ENCODE measurements around the gene TCF7L2. TPM values are rescaled to one million over a fixed set of nuclear protein-coding genes. Genes with fewer than 3 reads are reported as not detected.

Gene TCF7L2
- total RNA-seq, 1 donor from 2014 or later, result 60.1 TPM

DNA sequence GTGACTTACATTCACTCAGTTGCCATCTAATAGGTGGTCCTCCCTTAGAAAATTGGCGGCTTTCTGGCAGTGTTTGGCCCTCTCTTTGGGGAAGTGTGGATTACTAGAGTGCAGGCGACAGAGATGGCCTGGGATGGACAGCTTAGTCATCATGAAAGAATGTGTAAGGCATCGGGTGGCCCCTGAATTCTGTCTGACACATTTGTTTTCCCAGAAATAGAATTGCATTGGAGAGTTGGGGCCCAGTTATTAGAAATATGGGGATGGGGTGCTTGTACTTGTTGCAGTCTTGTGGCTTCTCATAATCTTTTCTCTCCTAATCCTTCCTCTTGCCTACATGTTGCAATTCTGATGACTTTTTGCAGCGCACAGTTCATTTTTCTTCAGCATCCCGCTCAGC is 13.8 kb downstream of the TCF7L2 start:
- no peak for DNase-seq (ENCODE audit: low spot score)

DNA sequence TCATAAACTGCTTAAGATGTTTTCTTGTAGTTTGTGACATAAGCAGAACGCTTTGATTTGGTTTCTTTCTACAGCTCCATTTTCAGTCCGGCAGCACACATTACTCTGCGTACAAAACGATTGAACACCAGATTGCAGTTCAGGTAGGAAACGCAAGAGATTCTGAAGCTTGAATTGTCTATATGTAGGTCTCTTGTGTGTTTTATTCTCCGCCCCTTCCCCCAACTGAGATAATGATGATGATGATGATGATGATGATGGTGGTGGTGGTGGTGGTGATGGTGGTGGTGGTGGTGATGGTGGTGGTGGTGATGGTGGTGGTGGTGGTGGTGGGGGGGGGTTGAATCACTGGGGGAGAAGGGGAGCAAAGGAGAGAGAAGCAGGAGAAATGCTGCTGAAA is 14.4 kb downstream of the TCF7L2 start:
- DNase-seq (ENCODE audit: low spot score), result no peak

DNA sequence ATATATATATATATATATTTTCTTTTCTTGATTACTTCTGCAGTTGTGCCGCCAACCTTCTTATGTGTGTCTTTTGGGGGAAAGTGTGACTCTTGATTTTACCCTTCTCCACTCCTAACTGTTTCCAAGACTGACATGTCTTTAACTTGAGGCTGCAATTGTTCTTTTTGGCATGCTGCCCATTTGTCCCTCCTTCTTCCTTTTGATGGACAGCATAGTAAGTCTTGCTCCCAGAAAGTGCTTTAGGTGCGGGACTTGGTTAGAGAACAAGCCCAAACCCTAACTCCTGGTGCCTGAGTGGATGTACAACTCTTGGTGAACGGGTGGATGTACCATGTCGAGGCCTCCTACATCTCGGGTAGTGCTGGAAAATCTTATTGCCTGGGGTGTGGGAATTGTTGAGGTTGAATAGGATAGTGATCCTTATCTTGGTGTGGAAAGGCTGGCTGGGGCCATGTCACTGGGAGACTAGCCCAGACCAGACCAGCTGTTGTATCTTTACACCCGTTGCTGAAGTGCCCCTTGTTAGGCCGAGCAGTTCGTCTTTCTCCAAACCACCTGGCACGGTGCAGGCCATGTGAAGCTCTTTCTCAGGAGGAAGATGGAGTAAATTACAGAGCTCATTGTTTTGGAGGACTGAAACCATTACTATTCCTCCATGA is 16.3 kb downstream of the TCF7L2 start:
- no peak for DNase-seq (ENCODE audit: low spot score)

DNA sequence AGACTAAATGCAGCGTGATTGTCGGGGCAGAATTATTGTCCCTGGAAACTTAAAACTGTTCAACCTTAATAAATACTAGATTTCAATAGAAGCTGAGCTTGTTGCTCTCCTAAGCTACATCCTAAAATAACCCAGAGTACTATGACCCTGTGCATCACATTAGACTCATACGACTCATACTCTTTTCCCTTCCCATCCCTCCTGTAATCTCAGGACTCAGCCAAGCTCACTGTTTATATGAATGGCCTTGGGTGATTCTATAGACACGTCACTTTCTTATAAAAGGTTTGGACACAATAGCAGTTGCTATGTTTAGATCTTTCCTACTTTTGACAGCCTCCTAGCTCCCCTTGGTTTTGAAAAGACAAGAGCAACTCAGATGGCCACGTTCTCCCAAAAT is 17.2 kb downstream of the TCF7L2 start:
- DNase-seq (ENCODE audit: low spot score), result no peak

DNA sequence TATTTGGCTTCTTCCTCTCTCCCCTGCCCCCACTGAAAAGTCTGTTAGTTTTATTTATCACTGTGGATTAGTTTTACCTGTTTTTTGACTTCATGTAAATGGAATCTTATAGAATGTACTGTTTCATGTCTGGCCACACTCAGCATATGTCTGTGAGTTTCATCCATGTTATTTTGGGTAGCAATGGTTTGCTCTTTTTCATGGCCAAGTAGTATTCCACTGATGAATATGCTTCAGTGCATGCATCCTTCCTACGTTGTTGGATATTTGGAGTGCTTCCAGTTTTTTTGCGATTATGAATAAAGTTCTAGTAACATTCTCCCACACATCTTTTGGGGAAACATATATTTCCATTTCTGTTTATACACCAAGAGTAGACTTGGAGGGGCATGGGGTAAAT is 19.1 kb downstream of the TCF7L2 start:
- no peak for DNase-seq (ENCODE audit: low spot score)

DNA sequence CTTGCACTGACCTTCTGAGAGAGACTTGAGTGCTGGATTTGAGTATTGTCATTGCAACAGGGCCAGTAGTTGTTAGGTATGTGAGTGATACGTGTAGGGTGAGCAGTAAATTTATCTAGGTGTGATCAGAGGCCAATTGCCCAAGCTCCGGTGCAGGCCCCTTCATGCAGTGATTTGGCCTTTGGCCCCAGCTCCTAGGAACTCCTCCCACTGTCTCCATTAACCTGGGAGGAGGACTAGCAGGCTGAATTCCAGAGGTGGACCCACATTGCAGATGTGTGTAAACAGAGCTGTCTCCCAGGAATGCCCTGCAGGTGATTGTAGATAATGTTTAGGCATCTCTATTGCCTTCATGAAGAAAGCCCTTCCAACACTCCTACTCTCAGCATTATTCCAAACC is 19.5 kb downstream of the TCF7L2 start:
- DNase-seq (ENCODE audit: low spot score), result no peak

DNA sequence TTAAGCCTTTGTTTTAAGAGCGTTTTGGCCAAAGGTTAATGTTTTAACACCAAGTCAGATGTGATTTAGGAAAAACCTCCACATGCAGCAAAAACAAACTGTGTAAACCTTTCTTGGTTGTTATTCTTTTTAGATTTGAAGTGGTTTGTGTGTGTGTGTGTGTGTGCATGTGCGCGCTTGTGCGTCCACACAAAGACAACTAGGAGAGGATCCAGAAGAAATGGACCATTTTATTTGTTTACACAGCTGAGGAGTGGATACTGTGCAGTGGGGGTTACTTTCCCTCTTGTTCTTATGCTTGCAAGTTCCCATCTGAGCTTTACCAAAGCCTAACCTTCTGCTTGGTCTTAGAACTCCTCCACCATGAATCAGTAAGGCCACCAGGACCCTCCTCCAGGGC is 20.0 kb downstream of the TCF7L2 start:
- DNase-seq (ENCODE audit: low spot score), result no peak

DNA sequence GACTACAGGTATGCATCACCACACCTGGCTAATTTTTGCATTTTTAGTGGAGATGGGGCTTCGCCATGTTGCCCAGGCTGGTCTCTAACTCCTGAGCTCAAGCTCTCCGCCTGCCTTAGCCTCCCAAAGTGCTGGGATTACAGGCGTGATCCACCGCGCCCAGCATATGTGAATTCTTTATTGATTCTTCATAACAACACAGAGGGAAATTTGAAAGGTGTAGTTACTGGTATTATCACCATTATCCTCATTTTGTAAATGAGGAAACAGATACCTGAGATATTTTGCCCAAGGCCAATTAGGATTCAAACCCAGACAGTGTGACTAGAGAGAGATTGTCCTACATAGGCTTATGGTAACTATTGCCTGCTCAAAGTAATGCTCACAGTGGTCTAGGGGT is 22.6 kb downstream of the TCF7L2 start:
- DNase-seq (ENCODE audit: low spot score), result no peak

DNA sequence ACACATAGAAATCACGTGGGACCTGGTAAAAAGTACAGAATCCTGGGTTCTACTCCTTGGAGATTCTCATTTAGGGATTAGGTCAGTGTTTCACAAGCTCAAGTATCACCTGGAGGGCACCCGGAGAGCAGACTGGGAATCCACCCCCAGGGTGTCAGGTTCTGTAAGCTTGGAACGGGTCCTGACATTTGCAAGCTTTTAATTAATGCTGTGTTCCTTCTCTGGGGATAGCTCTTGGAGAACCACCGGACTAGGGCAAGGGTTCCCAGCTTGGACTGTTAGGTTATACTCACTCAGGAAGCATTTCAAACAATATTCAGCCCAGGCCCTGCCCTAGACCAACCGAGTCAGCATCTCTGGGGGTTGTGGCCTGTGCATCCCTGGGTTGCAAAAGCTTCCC is 23.0 kb downstream of the TCF7L2 start:
- DNase-seq (ENCODE audit: low spot score), result no peak

DNA sequence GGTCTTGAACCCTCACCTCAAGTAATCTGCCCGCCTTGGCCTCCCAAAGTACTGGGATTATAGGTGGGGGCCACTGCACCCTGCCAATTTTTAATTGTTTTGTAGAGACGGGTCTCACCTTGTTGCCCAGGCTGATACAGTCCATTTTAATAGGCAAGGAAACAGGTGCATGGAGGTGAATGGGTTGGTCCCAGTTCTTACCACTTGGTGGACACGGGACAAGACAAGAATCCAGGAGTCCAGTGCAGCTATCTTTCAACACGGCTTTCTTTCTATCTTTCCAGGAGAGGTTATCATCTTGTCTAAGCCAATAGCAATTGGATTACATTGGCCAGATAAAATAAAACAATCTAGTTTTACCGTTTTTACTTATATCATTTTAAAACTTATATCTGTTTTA is 23.8 kb downstream of the TCF7L2 start:
- no peak for DNase-seq (ENCODE audit: low spot score)

DNA sequence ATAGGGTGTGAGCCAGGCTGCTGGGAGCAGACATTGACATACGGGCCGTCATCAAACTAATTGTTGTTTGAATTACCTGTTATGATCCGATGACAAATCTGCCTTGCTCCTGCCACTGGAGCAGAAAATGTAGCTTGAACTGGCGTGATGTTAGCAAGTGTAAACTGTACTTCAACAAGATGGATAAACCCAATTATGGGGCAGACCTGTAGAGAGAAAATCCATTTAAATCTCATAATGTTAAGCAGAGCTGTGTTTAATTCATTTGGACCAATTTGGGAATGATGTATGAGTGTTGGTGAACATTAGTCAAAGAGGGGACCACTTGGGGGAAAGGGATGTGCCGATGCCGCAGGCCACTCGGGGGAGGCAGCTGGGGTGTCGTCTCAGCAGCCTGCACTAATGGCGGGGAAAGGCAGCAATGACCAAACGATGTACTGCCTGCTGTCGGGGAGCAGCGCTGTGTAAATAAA is 27.4 kb downstream of the TCF7L2 start:
- no peak for DNase-seq (ENCODE audit: low spot score)

DNA sequence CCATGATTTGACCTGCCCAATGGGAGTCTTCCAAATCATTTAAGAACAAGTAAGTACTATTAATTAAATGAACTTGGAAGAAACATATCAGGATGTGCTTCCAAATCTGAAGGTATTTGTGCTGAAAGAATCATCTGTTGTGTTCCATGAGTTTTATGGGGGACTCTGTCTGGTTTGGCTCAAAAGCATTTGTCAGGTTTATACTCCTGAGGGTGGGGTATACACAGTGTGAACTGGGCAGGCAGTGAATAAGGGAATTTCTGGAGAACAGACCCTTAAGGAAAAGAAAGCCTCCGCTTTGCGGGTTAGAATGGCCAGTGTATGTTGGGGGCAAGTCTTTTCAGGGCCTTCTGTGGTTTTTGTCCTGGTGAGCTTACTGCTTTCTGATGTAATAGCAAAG is 29.9 kb downstream of the TCF7L2 start:
- DNase-seq (ENCODE audit: low spot score), result no peak

DNA sequence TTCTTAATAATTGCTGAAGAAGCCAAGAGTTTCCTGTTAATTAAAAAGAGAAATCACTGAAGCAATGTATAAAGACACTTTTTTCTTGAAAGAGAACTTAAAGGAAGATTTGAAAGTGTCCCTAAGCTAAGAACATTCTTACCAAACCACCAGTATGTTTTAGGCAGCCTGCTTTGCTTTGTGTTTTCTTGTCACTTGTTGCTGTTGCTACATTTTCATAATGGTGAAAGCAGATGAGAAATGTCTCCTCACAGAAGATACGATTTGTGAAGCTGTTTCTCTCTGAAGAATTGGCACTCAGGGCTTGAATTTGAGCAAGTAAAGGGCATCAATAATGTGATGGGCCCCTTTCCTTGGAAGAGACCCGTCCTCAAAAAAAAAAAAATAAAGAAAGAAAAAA is 30.9 kb downstream of the TCF7L2 start:
- DNase-seq (ENCODE audit: low spot score), result no peak

DNA sequence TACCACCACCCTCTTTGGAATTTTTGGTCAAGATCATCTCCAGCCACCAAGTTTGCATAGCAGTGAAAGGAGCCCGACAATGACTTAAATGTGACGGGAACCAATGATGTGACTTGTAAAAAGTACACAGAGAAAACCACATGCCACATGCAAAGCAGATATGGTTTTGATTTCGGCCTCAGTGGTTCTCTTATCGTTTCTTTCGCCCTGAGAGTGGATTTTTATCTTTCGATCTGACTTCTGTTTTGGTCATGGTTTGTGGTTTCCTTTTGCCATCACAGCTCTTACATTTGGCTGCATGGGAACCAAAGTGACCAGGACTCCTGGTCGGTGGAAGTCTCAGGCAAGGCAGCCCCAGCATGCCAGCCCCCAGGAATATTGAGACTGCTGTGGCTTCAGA is 31.5 kb downstream of the TCF7L2 start:
- DNase-seq (ENCODE audit: low spot score), result no peak

DNA sequence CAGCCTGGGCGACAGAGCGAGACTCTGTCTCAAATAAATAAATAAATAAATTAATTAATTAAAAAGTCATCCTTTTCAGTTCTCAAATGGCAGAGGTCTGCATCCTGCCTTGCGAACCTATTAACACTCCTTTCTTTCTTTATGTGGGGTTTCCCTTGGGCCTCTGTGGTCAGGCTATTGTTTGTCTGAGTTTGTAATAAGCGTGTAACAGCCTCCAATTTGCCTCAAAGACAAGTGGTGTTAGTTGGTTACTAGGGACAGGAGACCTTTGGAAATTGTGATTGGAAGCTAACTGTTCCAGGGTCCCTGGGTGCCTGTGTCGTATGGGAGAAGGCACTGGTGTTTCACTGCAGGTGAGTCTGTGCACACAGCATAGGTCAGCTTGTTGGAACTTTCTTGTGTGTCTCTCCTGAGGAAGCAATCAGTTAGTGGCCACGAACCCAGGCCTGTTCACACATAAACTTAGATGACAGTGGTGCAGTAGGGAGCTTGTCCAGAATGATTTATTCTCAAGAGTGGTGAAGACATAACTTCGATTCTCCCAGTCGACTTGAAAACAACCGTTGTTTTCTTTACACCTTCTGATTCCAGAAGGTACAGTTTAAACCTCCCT is 33.5 kb downstream of the TCF7L2 start:
- DNase-seq (ENCODE audit: low spot score), result no peak

DNA sequence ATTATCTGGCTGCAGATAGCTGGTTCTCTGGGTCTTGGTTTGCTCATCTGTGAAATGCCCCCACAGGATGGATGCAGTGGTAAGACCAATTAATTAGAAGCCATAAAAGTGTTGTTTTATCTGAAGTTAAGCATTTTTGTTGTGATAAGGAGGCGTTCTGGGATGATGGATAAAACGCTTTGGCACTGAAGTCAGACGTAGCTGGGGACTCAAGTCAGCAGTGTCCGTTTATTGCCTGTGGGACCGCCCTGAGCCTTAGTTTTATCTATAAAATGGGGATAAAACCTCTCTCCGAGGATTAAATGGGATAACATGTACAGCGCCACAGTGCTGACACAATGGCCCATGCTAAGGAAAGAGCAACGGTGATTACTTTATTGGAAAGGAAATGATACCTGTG is 34.7 kb downstream of the TCF7L2 start:
- no peak for DNase-seq (ENCODE audit: low spot score)

DNA sequence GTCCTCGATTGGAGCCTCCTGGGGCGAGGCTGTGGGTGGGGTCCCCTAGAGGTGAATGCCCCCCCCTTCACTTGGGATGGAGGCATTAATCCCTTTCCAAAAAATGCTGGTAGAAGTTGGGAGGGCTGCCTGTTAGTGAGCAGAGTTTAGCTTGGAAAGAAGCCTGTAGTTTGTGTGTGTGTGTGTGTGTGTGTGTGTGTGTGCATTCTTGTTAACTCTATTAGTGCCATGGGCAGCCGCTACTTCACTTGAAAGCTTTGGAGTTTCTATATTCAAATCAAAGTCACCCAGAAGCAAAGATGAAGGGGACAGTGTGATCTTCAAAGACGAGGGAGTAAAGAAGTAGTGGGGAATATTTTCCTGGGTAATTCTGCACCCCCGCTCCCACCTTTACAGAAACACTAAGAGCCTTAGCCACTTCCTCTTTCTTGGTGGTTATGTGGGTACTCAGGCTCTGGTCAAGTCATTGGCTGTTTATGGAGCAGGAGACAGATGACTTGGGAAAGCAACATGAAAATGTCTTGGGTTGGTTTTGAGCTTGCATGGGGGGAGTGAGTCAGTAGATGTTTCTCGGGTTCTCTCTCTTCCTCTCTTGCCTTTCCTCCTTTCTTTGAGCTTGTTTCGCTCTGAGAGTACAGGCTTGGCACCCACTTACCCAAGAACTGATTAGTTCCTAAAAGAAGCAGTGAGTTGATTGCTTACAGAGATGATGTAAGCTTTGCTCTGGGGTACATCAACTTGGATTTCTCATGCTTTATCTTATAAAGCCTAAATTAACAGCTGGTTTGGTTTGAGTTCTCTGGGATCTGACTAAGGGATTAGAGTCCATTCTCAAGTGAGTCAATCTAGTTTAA is 35.9 kb downstream of the TCF7L2 start:
- no peak for DNase-seq (ENCODE audit: low spot score)

DNA sequence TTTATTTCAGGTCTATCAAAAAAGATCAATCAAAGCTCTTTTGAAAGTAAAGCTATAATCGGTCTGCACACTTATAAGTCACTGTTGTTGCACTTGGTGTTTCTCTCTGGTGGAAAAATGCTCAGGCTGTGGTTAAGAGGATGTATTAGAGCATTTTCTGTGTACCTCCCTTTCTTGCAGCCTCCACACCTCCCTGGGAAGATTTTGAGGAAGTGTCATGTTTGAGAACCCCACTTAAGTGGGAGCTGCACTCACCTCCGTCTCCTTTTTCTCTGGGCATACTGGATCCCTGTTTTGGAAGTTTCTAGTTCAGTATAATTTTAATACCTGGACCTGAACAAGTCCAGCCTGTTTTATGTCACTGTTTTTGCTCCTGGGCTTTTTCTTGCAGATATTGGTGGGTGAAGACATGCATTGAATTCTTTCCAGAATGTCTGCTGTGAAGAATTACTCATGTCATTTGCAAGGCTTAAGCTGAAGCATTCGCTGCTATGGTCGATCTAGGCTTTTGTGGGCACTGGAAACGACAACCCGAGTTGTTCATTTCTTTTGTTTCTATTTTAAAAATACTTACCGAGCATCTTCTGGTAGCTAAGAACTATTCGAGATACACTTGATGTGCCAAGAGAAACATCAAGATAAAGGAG is 36.6 kb downstream of the TCF7L2 start:
- no peak for DNase-seq (ENCODE audit: low spot score)

DNA sequence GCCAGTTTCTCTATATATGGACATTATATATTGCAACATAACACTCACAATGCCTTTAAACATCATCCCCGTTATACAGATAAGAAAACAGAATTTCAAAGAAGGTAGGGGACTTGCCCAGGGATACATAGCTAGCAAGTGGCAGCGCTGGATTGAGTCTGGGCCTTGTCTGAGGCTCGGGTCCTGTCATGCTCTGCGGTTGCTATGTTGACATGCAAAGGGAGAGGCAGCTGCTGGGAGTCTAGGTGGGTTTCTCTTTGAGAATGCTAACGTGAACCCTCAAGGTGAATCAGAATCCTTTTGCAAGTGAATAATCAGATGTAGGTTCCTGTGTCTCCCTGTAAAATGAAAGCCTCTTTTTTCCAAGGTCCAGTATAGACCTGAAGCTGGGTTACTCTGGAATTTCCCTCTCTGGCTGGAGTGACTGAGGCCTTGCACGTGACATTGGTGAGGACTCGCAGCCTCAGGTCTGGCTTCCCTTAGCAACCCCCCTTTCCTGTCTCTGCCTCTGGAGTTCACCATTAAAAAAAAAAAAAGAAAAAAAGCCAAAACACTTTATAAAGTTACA is 38.9 kb downstream of the TCF7L2 start:
- no peak for DNase-seq (ENCODE audit: low spot score)

DNA sequence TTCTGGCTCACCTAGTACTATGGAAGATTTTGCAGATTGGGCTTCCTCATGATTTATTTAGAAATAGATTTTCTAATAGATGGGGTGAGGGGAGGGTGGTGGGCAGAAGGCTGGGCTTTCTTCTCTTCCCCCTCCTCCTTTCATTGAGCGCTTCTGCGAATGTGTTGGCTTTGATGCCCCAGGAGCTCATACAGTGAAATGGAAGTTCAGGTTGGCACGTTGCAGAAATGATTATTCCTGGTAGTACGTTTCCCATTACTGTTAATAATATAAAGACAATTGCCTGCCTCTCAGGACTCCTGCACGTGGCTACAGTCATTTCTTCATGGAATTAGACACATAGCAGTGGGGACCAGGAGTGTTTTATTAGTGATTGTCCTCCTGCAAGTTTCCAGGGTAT is 39.8 kb downstream of the TCF7L2 start:
- no peak for DNase-seq (ENCODE audit: low spot score)

DNA sequence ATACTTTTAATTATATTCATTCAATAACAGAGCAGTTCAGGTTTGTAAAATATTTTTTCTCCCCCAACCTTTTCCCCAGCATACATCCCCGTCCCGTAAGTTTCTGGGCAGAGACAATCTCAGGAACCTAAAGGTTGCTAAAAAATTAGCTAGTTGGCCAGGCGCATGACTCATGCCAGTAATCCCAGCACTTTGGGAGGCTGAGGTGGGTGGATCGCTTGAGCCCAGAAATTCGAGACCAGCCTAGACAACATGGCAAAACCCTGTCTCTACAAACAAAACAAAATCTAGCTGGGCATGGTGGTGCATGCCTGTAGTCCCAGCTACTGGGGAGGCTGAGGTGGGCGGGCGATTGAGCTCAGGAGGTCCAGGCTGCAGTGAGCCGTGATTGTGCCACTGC is 40.2 kb downstream of the TCF7L2 start:
- DNase-seq (ENCODE audit: low spot score), result no peak
